NCI-H82 treated with DMSO at 0.1 percent for 48 hours (cell line): Measurements from ENCODE around the gene NEDD1.

ENCODE experiments used
- DNase-seq: peaks from one replicate; lab custom pipeline; 2025; ENCODE audit not compliant: unreplicated experiment; lab: John Stamatoyannopoulos, UW

NEDD1 gene

GRCh38 chr12:97003276-97003675 lies 96.2 kb downstream of the NEDD1 start:
- no peak for DNase-seq
